SU-DHL-6 (cell line): ENCODE measurements around the gene EGR4.
A peak's percentile ranks its signal among the peaks of the same experiment; 100 is the strongest.

ENCODE experiments used
- H2AFZ ChIP-seq: fragments of 200-600 bp; sonication (generic); 2 replicates; pipeline ENCODE4 v1.6.1; 2014; ENCODE audit warnings: low read depth, mild to moderate bottlenecking, moderate library complexity, mixed read lengths, antibody characterized with exemption, low read length; ENCODE audit not compliant: severe bottlenecking
- H3F3A ChIP-seq: fragments of 200-600 bp; shearing (Covaris generic); 2 replicates; pipeline ENCODE4 v1.6.0; 2016; ENCODE audit warnings: antibody characterized with exemption, mild to moderate bottlenecking; ENCODE audit not compliant: insufficient read depth
- H3K27ac ChIP-seq: fragments of 200-600 bp; sonication (generic); 2 replicates; pipeline ENCODE4 v1.5.1; 2016; ENCODE audit warnings: low read depth, mild to moderate bottlenecking, low read length, moderate library complexity, mixed read lengths
- H3K27me3 ChIP-seq: fragments of 200-600 bp; sonication (generic), shearing (Covaris generic); 2 replicates; pipeline ENCODE4 v1.6.0; 2014; ENCODE audit warnings: mild to moderate bottlenecking, low read length
- H3K36me3 ChIP-seq: fragments of 200-600 bp; sonication (generic); 2 replicates; pipeline ENCODE4 v1.6.1; 2014; ENCODE audit warnings: mild to moderate bottlenecking, low read length, mixed read lengths
- H3K4me2 ChIP-seq: fragments of 300-600, 200-600 bp; shearing (Covaris generic), sonication (generic); 2 replicates; pipeline ENCODE4 v1.6.0; 2014; ENCODE audit warnings: low read length, low read depth, mild to moderate bottlenecking; ENCODE audit not compliant: poor library complexity, severe bottlenecking
- H3K4me3 ChIP-seq: fragments of 200-600 bp; sonication (generic); 2 replicates; pipeline ENCODE4 v1.5.1; 2014; ENCODE audit warnings: antibody characterized with exemption, low read length, mild to moderate bottlenecking, mixed read lengths; ENCODE audit not compliant: insufficient read depth, poor library complexity, severe bottlenecking
- H3K79me2 ChIP-seq: fragments of 200-600 bp; sonication (generic); 2 replicates; pipeline ENCODE4 v1.6.1; 2014; ENCODE audit warnings: mild to moderate bottlenecking, low read length, moderate library complexity; ENCODE audit not compliant: insufficient read depth
- H3K9ac ChIP-seq: fragments of 200-600 bp; sonication (generic); 2 replicates; pipeline ENCODE4 v1.7.0; 2014; ENCODE audit warnings: mild to moderate bottlenecking, low read length
- H3K9me2 ChIP-seq: fragments of 200-600 bp; sonication (generic); replicated peaks from 2 replicates; pipeline ENCODE4 v1.6.1; 2014; ENCODE audit warnings: low read length; ENCODE audit not compliant: insufficient read depth
- H3K9me3 ChIP-seq: fragments of 200-600 bp; sonication (generic); 2 replicates; pipeline ENCODE4 v1.6.1; 2014; ENCODE audit warnings: low read length, mixed read lengths; ENCODE audit not compliant: insufficient read depth
- H4K20me1 ChIP-seq: fragments of 200-600 bp; sonication (generic); 2 replicates; pipeline ENCODE4 v1.6.1; 2014; ENCODE audit warnings: low read depth, mild to moderate bottlenecking, antibody characterized with exemption, low read length, moderate library complexity, mixed read lengths
- EZH2phosphoT487 ChIP-seq: fragments of 200-600 bp; sonication (generic), shearing (Covaris generic); conservative IDR thresholded peaks from 2 replicates; pipeline ENCODE4 v1.6.1; 2018; ENCODE audit warnings: mild to moderate bottlenecking, antibody characterized with exemption, low read length, moderate library complexity, mixed read lengths
- TF ChIP-seq, protein P1 (sequence below): fragments of 200-600 bp; sonication (generic); IDR thresholded peaks from one replicate; pipeline ENCODE4 v1.5.1; 2017; ENCODE audit warnings: antibody characterized with exemption, mild to moderate bottlenecking, low read length, moderate library complexity; ENCODE audit not compliant: insufficient read depth, poor library complexity, severe bottlenecking

EGR4 gene

DNA sequence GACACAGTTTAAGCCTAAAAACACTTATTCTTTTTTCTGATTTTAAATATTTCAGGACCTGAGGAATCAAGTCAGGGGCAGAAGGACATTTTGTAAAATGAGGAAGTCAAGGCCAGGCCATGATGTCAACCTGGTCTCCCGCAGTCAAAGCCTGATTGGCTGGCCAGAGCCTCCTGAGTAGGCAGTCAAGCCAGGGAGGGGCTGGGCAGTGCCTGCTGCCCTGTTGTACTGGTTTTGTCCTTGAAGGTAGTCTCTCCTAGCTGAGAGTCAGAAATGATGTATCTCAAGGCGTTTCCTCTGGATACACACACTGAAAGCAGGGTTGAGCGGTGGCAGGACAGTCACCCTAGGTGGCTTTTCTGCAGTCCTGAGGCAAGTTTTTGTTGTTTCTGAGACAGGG, 39.4 kb downstream of the EGR4 start:
- no peaks in the 10 kb centered on the region for H3K79me2 ChIP-seq
- peaks cover 6% of the 10 kb centered on the region; the same call in 1 of the 2 replicates for H3K36me3 ChIP-seq
- no peaks in the 10 kb centered on the region; the same call in 1 of the 2 replicates for H4K20me1 ChIP-seq
- H3K27me3 ChIP-seq = no peaks in the 10 kb centered on the region
- no peak overlapping the region for H3K9ac ChIP-seq
- no peaks in the 10 kb centered on the region for H3K9me3 ChIP-seq
- H2AFZ ChIP-seq = no peak overlapping the region
- no peaks in the 10 kb centered on the region for H3K9me2 ChIP-seq
- TF ChIP-seq, protein P1, sequence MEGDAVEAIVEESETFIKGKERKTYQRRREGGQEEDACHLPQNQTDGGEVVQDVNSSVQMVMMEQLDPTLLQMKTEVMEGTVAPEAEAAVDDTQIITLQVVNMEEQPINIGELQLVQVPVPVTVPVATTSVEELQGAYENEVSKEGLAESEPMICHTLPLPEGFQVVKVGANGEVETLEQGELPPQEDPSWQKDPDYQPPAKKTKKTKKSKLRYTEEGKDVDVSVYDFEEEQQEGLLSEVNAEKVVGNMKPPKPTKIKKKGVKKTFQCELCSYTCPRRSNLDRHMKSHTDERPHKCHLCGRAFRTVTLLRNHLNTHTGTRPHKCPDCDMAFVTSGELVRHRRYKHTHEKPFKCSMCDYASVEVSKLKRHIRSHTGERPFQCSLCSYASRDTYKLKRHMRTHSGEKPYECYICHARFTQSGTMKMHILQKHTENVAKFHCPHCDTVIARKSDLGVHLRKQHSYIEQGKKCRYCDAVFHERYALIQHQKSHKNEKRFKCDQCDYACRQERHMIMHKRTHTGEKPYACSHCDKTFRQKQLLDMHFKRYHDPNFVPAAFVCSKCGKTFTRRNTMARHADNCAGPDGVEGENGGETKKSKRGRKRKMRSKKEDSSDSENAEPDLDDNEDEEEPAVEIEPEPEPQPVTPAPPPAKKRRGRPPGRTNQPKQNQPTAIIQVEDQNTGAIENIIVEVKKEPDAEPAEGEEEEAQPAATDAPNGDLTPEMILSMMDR = no peak
- no peak for TF ChIP-seq EZH2phosphoT487
- 0 out of 2 replicates have a peak overlapping the region, but pooled peaks have one; percentile 1 for H3K27ac ChIP-seq
- no peak overlapping the region for H3K4me3 ChIP-seq
- H3F3A ChIP-seq = peaks cover 20% of the 10 kb centered on the region
- no peak overlapping the region for H3K4me2 ChIP-seq

DNA sequence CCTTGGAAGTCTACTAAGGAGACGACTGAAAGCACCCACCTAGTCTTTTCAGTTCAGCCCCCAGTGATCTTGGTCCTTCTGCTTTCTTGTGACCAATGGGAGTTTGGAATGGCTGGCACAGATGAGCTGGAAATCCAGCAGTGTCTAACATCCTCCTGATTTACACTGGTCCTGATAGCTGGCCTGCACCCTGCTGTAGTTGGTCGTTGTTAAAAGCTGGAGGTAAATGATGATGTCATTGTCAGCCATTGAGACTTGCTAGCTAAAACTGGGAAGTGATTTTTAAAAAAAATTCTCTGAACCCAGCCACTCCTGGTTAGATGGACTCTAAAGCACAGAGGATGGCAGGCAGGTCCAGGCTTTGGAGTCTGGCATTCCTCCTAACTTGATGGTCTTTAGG, 39.9 kb downstream of the EGR4 start:
- no peak overlapping the region for H3K4me3 ChIP-seq
- no peaks in the 10 kb centered on the region for H3K9me3 ChIP-seq
- no peak for TF ChIP-seq EZH2phosphoT487
- TF ChIP-seq, protein P1 = no peak
- no peak overlapping the region for H3K4me2 ChIP-seq
- no peaks in the 10 kb centered on the region for H3K9me2 ChIP-seq
- no peak overlapping the region for H3K9ac ChIP-seq
- no peaks in the 10 kb centered on the region for H3K27me3 ChIP-seq
- H4K20me1 ChIP-seq = no peaks in the 10 kb centered on the region; the same call in 1 of the 2 replicates
- H3K36me3 ChIP-seq = peaks cover 10% of the 10 kb centered on the region; the same call in 1 of the 2 replicates
- no peaks in the 10 kb centered on the region for H3K79me2 ChIP-seq
- H3K27ac ChIP-seq = 0 out of 2 replicates have a peak overlapping the region, but pooled peaks have one; percentile 1
- no peak overlapping the region for H2AFZ ChIP-seq
- H3F3A ChIP-seq = peaks cover 20% of the 10 kb centered on the region

DNA sequence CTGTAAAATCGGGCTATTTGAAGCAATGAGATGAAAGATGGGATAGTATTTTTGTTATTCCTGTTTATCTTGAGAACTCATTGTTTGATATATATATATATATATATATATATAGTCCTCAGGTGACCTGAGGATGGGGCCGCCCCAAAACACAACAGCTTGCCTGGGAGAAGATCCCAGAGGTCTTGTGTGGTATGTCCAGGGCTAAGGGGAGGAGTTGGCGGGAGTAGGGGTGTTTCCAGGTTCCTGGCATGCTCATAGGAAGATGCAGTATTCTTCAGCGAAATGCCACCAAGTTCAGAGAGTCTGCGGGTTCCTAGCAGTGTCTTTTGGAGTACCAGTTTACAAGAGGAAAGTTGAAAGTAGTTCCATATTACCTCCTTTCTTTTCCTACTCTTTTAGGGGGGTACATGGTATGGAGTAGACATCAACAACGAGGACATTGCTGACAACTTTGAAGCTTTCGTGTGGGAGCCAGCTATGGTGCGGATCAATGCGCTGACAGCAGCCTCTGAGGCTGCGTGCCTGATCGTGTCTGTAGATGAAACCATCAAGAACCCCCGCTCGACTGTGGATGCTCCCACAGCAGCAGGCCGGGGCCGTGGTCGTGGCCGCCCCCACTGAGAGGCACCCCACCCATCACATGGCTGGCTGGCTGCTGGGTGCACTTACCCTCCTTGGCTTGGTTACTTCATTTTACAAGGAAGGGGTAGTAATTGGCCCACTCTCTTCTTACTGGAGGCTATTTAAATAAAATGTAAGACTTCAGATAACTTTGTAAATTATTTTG, 40.9 kb downstream of the EGR4 start:
- Histone ChIP-seq H3K36me3 (peaks cover 16% of the 10 kb centered on the region; the same call in 1 of the 2 replicates), H3K9me3 (no peaks in the 10 kb centered on the region), H3F3A (peaks cover 20% of the 10 kb centered on the region), H3K9ac (no peak overlapping the region), H3K4me2 (no peak overlapping the region), H3K9me2 (no peaks in the 10 kb centered on the region), H3K27me3 (no peaks in the 10 kb centered on the region), H2AFZ (no peak overlapping the region), H3K4me3 (no peak overlapping the region), H3K79me2 (peaks cover 3% of the 10 kb centered on the region; the same call in 1 of the 2 replicates), H3K27ac (no peak overlapping the region), H4K20me1 (no peaks in the 10 kb centered on the region; the same call in 1 of the 2 replicates)
- TF ChIP-seq, protein P1 = no peak
- no peak for TF ChIP-seq EZH2phosphoT487
